ENCODE measurements around the gene CMPK1.
A peak's percentile ranks its signal among the peaks of the same experiment; 100 is the strongest.
"Not testable (repeated sequence)": the region's sequence is repeated elsewhere in the genome, so short reads cannot be mapped to it uniquely, and the experiment has no call there.

CMPK1 gene

DNA sequence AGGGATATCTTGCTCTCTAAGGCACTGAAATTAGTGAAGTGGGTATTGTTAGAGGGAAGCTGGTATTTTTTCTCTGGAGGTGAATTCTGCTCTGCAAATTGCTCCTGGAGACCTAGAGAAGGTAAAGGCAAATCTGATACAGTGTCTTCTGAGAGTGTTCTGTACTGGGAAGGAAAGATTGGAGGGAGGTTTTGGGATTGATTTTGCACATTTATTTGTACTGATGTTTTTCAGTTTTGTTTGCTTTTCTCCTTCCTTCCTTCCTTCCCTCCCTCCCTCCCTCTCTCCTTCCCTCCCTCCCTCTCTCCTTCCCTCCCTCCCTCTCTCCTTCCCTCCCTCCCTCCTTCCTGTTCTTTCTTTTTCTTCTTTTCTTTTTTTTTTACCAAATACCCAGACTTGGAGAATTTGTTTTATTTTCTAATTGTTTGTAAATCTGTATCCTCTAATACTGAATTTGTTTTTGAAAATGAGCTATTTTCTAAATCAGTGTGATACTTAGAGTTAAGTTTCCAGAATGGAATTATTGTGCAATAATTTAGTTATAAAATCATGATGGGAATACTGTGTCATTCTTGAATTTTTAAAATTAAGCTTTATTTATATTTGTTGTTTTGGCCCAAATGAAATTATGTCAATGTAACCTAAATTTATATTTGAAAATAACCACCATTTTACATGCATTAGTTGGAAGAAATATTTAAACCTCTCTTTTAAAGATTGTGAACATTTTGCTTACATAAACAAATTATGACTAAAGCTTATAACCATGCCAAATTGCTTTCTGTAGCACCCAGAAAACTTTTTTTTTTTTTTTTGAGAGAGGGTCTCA, 4.9 kb downstream of the CMPK1 start:
- DNase-seq: no peak

DNA sequence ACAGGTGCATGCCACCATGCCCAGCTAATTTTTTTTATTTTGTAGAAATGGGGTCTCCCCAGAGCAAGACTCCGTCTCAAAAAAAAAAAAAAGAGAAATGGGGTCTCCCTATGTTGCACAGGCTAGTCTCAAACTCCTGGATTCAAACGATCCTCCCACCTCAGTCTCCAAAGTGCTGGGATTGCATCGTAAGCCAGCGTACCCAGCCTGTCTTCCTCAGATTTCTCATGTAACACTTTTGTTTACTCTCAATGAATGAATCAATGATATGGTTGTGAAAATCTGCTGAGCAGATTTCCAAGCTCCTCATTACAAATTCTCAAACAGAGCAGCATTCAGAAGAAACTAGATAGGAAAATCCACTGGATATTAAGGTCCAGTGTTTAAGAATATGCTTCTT, 6.6 kb downstream of the CMPK1 start:
- DNase-seq: no peak

DNA sequence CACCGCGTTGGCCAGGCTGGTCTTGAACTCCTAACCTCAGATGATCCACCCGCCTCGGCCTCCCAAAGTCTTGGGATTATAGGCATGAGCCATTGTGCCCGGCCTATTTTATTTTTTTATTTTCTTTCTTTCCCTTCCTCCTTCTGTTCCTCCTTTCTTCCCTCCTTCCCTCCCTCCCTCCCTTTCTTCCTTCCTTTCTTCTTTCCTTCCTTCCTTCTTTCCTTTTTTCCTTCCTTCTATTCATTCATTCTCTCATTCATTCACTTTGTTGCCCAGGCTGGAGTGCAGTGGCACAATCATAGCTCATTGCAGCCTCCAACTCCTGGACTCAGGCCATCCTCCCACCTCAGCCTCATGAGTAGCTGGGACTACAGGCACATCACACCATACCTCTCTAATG, 13.4 kb downstream of the CMPK1 start:
- DNase-seq: not testable (repeated sequence)

DNA sequence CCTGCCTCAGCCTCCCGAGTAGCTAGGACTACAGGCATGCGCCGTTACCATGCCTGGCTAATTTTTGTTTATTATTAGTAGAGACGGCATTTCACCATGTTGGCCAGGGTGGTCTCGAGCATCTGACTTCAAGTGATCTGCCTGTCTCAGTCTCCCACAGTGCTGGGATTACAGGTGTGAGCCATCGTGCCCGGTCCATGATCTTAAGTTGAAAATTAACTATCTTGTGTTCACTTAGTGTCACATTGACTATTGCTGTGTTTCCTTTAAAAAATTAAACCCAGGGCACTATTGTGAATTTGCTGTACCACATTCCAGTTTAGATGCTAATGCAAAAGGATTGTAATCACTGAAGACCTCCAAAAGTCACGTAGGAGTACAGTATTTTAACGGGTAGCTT, 14.1 kb downstream of the CMPK1 start:
- DNase-seq: no peak

GRCh38 chr1:47348246-47348645, 14.7 kb downstream of the CMPK1 start:
- no peak for DNase-seq

- no peak for DNase-seq
These were observed 17.7 kb downstream of the CMPK1 start for GRCh38 chr1:47351305-47351704.

GRCh38 chr1:47361380-47361779, 27.8 kb downstream of the CMPK1 start:
- DNase-seq: no peak

DNA sequence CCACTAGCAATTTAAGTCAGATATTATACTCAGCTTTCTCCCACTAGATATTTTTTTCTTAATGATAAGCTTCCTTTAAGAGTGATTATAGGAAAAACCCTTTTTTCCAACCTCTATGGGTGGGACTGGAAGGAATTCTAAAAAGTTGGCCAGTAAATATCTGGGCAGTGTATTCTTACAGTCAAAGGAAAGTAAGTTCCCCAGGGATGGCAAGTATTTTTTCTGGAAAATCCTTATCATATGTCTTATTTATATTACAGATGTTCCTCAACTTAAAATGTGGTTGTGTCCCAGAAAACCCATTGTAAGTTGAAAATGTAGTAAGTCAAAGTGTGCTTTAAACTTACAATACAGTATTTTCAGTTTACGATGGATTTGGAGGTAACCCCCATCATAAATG, 29.2 kb downstream of the CMPK1 start:
- DNase-seq: no peak

GRCh38 chr1:47367651-47368050, 34.1 kb downstream of the CMPK1 start:
- DNase-seq: no peak

DNA sequence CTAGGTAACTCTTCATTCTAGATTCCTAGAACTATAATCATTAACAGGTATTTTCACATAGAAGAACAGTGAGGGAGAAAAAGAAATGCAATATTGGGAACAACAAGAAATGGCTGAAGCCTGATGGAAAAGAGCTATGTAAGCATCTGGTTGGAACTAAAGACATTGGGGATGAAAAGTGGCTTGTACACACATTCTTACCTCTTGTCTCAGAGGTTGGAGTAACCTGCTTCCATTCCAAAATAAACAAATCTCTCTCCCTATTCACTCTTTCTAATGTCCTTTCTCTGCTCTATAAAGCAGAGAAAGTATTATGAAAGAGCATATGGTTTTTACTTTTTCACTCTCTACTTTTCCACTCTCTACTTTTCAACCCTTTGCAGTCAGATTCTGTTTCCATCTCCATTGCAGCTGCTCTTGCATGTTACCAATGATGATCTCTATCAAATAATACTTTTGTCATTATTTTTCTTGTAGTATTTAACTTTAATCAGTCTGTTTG, 37.5 kb downstream of the CMPK1 start:
- DNase-seq: no peak

DNA sequence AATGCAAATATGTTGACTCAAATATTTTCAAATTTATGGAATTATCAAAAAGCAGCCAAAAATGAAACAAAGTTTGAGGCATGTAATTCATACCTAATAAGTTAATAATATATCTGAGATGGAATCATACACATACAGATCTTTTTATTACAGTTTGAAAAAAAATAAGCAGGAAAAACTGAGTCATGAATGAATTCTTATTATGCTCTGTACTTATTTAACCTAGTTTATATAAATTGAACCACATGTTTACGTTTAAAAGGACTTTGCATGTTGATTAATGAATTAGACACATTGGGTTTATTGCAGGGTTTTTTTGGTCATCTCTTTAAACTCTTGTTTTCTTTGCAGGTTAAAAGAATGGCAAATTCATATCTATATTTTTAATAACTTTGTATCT, 40.9 kb downstream of the CMPK1 start:
- DNase-seq: no peak

GRCh38 chr1:47378147-47378546, 44.6 kb downstream of the CMPK1 start:
- no peak for DNase-seq

DNA sequence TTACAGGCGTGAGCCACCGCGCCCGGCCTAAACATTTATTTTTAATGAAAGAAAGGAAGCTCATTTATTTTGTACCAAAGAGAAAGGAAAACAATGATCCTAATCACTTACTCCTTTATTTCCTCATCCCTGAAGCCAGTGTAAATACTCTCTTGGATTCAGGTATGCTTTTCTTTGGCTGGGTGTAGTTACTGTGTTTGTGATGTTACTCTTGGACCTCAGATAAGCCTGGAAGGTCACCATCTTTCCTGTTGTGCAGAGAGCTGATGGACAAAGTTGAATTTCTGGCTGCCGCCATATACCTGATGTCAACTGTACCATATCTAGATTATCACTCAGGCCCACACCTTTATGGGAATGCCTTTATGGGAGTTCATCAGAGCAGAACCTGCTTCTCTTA, 47.1 kb downstream of the CMPK1 start:
- DNase-seq: no peak

DNA sequence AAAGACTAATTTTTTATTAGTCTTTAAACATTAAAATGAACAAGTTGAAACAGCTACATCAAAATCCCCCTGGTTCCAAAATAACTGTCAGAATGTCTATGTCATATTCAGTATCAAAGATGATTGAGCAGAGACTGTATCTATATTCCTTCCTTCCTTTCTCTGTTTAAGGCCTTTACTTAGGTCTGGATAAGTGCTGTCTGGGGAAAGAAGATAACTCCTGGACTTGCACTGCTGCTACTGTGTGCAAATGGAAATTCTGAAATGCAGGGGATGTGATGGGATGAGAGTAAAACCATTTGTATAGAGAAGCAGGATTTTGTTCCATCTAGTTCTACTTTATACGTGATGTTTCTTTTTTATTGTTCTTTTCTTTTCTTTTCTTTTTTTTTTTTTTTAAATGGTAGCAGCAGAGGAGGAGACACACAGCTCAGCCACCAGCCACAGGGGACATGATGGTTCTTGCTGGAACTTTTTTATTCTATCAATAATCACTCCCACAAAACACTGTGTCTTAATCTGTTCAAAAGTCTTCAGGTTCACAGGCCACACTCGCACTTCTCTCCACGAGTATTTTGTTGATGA, 48.9 kb downstream of the CMPK1 start:
- DNase-seq: no peak

DNA sequence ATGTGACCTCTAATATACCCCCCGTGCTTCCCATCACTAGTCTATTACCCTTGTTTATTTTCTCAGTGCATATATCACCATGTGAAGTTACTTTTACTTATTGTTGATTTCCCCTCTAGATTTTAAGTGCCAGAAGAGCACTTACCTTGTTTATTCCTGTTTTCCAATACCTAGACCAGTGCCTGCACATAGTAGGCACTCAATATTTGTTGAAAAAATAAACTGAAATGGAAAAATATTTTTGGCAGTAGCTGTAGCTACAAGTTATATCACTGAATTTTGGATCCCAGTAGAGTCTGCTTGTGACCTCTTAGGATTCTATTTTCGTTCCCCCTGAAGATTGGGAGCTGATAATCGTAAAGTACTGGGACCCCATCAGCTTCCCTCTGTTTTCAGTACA, 50.5 kb downstream of the CMPK1 start:
- DNase-seq: no peak

GRCh38 chr1:47385020-47385419, 51.4 kb downstream of the CMPK1 start:
- no peak for DNase-seq

- DNase-seq: no peak
These were observed 52.7 kb downstream of the CMPK1 start for GRCh38 chr1:47386268-47386667.

DNA sequence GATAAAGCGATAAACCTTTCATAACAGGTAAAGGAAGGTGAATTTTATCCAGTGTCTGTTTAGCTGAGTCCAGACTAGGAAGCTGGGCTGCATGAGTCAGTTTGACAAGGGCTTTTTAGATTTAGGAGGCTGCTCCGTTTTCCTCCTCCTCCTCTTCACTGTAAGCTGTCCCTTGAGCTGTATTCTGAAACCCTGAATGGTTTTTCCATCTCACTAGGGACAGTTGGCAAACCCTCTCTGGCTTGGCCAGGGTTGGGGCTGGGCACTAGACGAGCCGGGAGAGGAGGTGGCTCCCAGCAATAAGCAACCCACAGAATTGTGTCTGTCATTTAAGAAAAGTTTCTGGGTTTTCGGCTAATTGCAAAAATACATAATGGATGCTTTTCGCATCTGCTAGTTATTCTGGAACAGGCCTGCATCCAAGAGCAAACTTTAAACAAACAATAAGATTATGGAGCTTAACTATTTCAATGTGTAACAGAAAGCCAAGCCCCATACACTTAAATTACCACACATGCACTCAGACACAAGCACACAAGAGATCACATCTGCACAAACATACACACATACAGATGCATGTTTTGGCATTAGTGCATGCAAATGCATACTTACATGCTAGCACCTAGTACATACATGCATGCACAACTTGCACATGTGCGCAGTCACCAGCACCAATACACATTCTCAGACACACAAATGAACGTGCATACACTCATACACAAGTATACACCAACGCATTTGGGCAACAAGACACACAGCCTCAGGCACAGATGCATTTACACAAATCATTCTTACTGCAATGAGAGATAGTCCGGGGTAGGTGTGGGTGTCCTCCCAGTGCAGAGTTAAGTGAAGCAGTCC, 54.7 kb downstream of the CMPK1 start:
- no peak for DNase-seq

DNA sequence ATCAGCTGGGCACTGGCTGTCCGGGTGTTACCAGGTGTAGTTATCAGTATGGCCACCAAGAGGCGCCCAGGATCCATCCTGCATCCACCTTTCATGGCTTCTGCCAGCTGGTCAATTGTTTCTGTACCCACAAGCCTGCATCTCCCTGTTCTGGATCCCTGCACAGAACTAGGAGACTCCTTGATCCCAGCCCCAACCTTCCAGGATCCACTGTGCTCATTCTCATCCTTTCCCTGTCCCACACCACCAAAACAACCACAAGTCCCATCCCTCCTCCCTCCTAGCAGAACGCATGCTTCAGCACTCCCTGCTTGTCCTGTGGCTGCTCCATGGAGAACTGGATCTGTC, 55.3 kb downstream of the CMPK1 start:
- peak; percentile 41 for DNase-seq

GRCh38 chr1:47389731-47390130, 56.1 kb downstream of the CMPK1 start:
- DNase-seq: no peak

DNA sequence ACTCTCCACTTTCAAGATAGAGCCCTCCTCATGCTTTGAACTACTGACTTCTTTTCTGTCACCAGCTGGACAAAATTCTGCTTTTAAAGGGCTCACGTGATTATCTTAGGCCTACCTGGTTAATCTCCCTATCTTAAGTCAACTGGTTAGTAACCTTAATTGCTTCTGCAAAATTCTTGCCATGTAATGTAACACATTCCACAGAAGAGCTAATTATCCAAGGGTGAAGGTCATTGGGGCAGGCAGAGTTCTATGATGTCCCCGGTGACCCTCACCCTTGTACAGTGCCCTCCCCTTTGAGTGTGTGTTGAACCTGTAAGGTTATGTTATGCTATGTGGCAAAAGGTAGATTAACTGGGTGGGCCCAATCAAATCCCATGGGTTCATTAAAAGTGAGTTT, 57.3 kb downstream of the CMPK1 start:
- no peak for DNase-seq

DNA sequence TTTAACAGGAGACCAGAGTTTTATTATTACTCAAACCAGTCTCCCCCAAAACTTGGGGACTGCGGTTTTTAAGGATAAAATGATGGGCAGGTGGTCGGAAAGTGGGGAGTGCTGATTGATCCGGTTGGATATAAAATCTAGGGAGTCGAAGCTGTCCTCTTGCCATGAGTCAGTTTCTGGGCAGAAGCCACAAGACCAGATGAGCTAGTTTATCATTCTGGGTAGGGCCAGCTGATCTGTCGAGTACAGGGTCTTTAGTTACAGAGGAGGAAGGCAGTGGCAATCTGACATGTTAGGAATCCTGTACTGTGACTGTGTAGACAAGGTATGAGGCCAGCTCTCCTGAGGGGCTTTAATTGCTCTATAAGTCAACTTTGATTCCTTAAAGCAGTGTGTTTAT, 59.6 kb downstream of the CMPK1 start:
- no peak for DNase-seq

DNA sequence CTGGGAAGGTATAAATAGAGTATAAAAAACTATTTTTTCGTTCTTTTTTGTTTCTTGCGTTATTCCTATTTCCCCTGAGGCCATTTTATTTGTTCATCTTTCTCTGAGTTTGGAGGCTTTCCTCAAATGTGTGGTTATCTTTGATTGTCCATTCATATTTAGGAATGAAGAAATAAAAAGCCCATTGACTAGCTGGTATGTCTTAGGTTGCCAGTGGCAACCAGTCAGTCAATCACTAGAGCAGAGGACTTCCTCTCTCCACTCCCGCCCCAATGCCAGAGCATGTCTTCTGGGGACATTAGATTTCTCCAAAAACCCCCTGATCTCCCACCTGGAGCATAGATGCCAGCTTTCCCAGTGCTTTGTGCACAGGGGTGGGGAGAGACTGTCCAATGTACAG, 61.8 kb downstream of the CMPK1 start:
- no peak for DNase-seq

GRCh38 chr1:47396671-47397196, 63.1 kb downstream of the CMPK1 start:
- no peak for DNase-seq

All from amniotic stem cell (primary cell).